Testis (tissue), 3 donors: ENCODE data around the gene TNRC6A. TPM values are rescaled to one million over a fixed set of nuclear protein-coding genes. Genes with fewer than 3 reads are reported as not detected.

ENCODE experiments used
- DNase-seq: peaks from one replicate; pipeline ENCODE4 v3.0.0-alpha.2; 2019
- H3K27ac ChIP-seq, 2 donors: fragments of 200-600 bp; sonication (generic); one replicate each; pipeline ENCODE4 v1.5.1; 2019
- H3K27me3 ChIP-seq: fragments of 200-600 bp; sonication (generic); one replicate; pipeline ENCODE4 v1.5.1; 2019
- H3K36me3 ChIP-seq: fragments of 200-600 bp; sonication (generic); one replicate; pipeline ENCODE4 v1.5.1; 2017; ENCODE audit warnings: low read depth; ENCODE audit errors: missing control alignments
- H3K4me1 ChIP-seq: fragments of 200-600 bp; sonication (generic); one replicate; pipeline ENCODE4 v1.5.1; 2019
- H3K4me3 ChIP-seq, 2 donors: fragments of 200-600 bp; sonication (generic); one replicate each; pipeline ENCODE4 v1.5.1; 2017 to 2019
- H3K9me3 ChIP-seq: fragments of 200-600 bp; sonication (generic); one replicate; pipeline ENCODE4 v1.5.1; 2017
- POLR2A ChIP-seq: fragments of 450-650 bp; IDR thresholded peaks from one replicate; pipeline ENCODE4 v1.6.1; 2017; ENCODE audit warnings: antibody characterized with exemption, mild to moderate bottlenecking, moderate library complexity
- WGBS, 2 donors: methylation state at CpG; one replicate each; pipeline ENCODE4 v1.1.5; 2018; 5-methylcytosine and 5-hydroxymethylcytosine counted together
- intact Hi-C: fragments of 100-400 bp; cut with DNase I; formaldehyde crosslinking; loops from one replicate; pipeline ENCODE4 v1.15.1; 2023; ENCODE audit warnings: low total_unique reads
- polyA plus RNA-seq: library from polyadenylated mRNA; stranded (reverse); fragments of 350-450 nt; fragmentation: Illumina TruSeq; extraction: RNeasy Lipid Tissue Mini Kit (QIAGEN cat#74804); gene quantifications from one replicate; pipeline ENCODE4 v1.2.3, GENCODE V29; 2014; ENCODE audit warnings: low read depth, low replicate concordance; ENCODE audit not compliant: insufficient read depth
- total RNA-seq, 2 donors: library from RNA; depleted of rRNA; stranded (reverse); fragments of >200 nt; gene quantifications; one replicate each; pipeline ENCODE4 v1.2.3, GENCODE V29; 2016
- TF ChIP-seq, protein P1 (sequence below), 3 experiments: fragments of 450-650 bp in 2 of 3; fragments of 200-600 bp in 1 of 3; sonication (generic) in 1 of 3; IDR thresholded peaks; one replicate each; pipeline ENCODE4 v1.5.1; 2016 to 2019; ENCODE audit warnings: antibody characterized with exemption in 3 of 3, mild to moderate bottlenecking in 2 of 3, moderate library complexity in 1 of 3

Gene TNRC6A
- total and polyA plus RNA-seq, 3 donors from 2014 or later: 32.3 to 103 (median 94.1) TPM

DNA sequence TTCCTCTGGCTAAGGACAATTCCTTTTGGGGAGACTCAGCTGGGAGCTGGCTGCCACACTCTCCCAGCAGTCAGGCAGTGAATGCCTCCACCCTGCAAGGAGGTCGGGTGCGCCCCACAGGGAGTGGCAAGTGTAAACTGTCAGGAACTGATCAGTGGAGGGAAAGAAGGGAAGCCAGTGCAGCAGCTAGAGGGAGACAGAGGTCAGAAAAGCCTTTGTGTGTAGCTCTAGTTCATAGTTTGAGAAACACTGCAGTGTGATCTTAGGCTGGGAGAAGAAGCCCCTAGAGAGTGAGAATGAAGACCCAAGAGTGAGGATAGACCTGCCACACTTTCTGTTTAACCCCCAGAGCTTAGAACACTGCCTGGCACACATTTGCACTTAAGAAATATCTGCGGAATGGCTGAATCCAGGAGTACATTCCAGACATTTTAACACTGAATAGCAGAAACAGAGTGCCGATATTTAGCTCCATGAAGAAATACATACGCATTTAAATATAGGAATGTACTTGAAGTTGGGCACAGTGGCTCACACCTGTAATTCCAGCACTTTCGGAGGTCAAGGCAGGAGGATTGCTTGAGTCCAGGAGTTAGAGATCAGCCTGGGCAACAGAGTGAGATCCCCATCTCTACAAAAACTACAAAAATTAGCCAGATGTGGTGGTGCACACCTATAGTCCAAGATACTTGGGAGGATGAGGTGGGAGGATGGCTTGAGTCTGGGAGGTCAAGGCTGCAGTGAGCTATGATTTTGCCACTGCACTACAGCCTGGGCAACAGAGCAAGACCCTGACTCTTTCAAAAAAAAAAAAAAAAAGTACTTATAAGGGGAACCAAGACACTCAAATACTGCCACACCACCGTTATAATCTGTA lies 105.2 kb downstream of the TNRC6A start:
- Histone ChIP-seq H3K36me3 (no peaks in the 10 kb centered on the region), H3K4me1 (peaks cover 16% of the 10 kb centered on the region), H3K4me3 (no peak overlapping the region), H3K9me3 (no peaks in the 10 kb centered on the region), H3K27ac (no peak overlapping the region), H3K27me3 (no peaks in the 10 kb centered on the region)
- intact Hi-C loops: no loop called here
- TF ChIP-seq POLR2A: no peak
- TF ChIP-seq, protein P1, sequence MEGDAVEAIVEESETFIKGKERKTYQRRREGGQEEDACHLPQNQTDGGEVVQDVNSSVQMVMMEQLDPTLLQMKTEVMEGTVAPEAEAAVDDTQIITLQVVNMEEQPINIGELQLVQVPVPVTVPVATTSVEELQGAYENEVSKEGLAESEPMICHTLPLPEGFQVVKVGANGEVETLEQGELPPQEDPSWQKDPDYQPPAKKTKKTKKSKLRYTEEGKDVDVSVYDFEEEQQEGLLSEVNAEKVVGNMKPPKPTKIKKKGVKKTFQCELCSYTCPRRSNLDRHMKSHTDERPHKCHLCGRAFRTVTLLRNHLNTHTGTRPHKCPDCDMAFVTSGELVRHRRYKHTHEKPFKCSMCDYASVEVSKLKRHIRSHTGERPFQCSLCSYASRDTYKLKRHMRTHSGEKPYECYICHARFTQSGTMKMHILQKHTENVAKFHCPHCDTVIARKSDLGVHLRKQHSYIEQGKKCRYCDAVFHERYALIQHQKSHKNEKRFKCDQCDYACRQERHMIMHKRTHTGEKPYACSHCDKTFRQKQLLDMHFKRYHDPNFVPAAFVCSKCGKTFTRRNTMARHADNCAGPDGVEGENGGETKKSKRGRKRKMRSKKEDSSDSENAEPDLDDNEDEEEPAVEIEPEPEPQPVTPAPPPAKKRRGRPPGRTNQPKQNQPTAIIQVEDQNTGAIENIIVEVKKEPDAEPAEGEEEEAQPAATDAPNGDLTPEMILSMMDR (IDR thresholded peaks at IDR 0.05): peak in 2 of 3 experiments; percentile 32
- WGBS, 2 donors: 73 to 83% methylated on average over 7 of the region's 7 CpGs
- peak; percentile 58 for DNase-seq

DNA sequence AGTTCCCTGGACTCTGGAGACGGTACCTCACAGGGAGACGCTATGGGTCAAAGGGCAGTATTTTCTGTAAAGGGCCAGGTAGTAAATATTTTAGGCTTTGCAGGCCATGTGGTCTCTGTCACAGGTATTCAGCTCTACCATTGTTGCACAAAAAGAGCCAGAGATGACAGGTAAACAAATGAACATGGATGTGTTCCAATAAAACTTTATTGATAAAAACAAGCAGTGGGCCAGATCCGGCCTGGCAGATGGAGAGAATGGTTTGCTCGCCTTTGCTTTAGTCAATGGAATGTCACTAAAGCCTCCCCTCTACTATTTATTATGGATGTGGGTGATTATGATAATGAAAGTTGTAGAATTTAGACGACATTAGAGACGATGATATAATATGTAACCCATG lies 107.4 kb downstream of the TNRC6A start:
- 72 to 91% methylated on average over 6 of the region's 6 CpGs for WGBS, 2 donors
- no peak for DNase-seq
- TF ChIP-seq, protein P1 (IDR thresholded peaks at IDR 0.05): no peak
- TF ChIP-seq POLR2A: no peak
- H3K27me3 ChIP-seq: no peaks in the 10 kb centered on the region
- no peaks in the 10 kb centered on the region for H3K9me3 ChIP-seq
- H3K4me1 ChIP-seq: peaks cover 22% of the 10 kb centered on the region
- no peaks in the 10 kb centered on the region for H3K36me3 ChIP-seq
- no peak overlapping the region for H3K27ac ChIP-seq
- no peak overlapping the region for H3K4me3 ChIP-seq
- intact Hi-C loops: no loop called here

DNA sequence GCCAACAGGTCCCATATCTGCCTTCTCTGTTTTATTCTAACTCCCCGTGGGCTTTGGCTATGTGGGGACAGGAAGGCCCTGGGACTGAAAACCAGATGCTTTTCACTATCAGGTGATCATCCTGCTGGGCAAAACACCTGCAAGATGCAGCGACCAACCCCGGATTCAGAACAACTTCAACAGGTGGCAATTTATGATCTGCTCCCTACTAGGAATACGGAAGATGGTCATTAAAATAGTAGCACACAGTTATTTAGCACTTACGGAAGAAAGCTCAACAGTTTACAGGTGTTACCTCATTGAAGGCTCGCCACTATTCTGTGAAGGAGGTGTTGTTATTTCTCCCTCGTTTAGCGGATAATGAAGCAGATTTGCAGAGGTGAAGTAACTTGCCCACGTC lies 108.5 kb downstream of the TNRC6A start:
- no peaks in the 10 kb centered on the region for H3K9me3 ChIP-seq
- intact Hi-C loops: no loop called here
- H3K27me3 ChIP-seq: no peaks in the 10 kb centered on the region
- DNase-seq: no peak
- H3K4me1 ChIP-seq: peaks cover 22% of the 10 kb centered on the region
- H3K27ac ChIP-seq: peak overlapping the region in 1 of 2 donors; percentile 59
- H3K4me3 ChIP-seq: no peak overlapping the region
- no peak for TF ChIP-seq POLR2A
- TF ChIP-seq, protein P1 (IDR thresholded peaks at IDR 0.05): no peak
- no peaks in the 10 kb centered on the region for H3K36me3 ChIP-seq
- WGBS, 2 donors: 83 to 87% methylated on average over 9 of the region's 9 CpGs

DNA sequence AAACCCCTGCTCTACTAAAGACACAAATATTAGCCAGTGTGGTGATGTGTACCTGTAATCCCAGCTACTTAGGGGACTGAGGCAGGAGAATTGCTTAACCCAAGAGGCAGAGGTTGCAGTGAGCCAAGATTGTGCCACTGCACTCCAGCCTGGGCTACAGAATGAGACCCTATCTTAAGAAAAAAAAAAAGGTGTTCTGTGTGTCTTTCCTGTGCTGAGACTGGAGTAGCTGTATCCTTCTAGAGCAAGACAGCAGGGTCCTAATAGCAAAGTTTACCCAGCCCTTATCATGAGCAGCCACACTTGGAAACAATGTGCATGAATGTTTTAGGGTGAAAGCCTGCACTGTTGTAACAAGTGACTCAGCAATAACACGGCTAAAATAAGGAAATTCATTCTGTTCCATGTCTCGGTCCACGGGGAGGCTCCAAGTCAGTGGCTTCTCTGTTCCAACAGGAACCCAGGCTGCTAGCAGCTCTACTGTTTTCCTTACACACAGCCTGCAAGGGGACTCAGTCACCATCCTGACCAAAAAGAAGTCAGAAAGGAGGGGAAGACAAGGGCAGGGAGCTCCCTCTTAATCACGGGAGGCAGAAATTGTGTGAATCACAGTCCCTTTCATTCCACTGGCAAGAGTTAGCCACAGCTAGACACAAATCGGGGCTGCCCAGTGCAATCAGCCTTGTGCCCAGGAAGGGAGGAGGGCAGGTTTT lies 109.3 kb downstream of the TNRC6A start:
- intact Hi-C loops: no loop called here
- Histone ChIP-seq H3K27ac (peak overlapping the region; percentile 59 to 67), H3K4me1 (peaks cover 22% of the 10 kb centered on the region), H3K4me3 (no peak overlapping the region), H3K9me3 (no peaks in the 10 kb centered on the region), H3K36me3 (no peaks in the 10 kb centered on the region), H3K27me3 (no peaks in the 10 kb centered on the region)
- WGBS, 2 donors: 23% methylated on average over 5 of the region's 5 CpGs
- peak; percentile 80 for DNase-seq
- TF ChIP-seq, protein P1 (IDR thresholded peaks at IDR 0.05): no peak
- TF ChIP-seq POLR2A: no peak
